ENCODE data around the gene ITPK1.
"Not testable (repeated sequence)": the region's sequence is repeated elsewhere in the genome, so short reads cannot be mapped to it uniquely, and the experiment has no call there.

ITPK1 gene

GRCh38 chr14:93072659-93073357 is 42.9 kb downstream of the ITPK1 start:
- no peak overlapping the region for H3K27ac ChIP-seq (ENCODE audit: low read depth, low read length)
- H3K36me3 ChIP-seq (ENCODE audit: insufficient read depth, low read length): no peaks in the 10 kb centered on the region
- no peak overlapping the region for H3K4me3 ChIP-seq (ENCODE audit: low read depth, low read length)
- no peaks in the 10 kb centered on the region for H3K27me3 ChIP-seq (ENCODE audit: insufficient read depth, low read length)
- H3K4me1 ChIP-seq (ENCODE audit: control insufficient read depth, insufficient read depth, low read length, unreplicated experiment): peaks cover 25% of the 10 kb centered on the region
- no peak overlapping the region for H2AFZ ChIP-seq (ENCODE audit: low read length, unreplicated experiment)
- no peaks in the 10 kb centered on the region for H3K79me2 ChIP-seq (ENCODE audit: control insufficient read depth, insufficient read depth, low read length, unreplicated experiment)

DNA sequence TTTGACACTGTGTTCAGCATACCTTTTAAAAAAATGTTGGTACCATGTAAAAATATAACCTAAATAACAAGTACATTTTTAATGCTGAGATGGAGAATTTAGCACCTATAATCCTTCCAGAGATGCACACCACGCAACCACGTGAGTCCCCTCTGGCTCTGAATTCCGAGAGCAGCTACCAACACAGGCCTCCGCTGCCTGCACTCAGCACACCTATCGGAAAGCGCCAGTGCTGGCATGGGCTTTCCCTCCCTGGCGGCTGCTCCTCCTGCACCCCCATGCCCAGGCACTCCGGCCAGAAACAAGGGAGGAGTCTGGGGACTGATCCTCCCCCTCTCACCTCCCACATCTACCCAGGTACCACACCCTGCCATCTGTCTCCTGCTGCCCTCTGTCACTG is 47.0 kb downstream of the ITPK1 start:
- Histone ChIP-seq H3K4me1 (ENCODE audit: control insufficient read depth, insufficient read depth, low read length, unreplicated experiment) (peaks cover 35% of the 10 kb centered on the region), H3K36me3 (ENCODE audit: insufficient read depth, low read length) (no peaks in the 10 kb centered on the region), H3K27ac (ENCODE audit: low read depth, low read length) (no peak overlapping the region), H2AFZ (ENCODE audit: low read length, unreplicated experiment) (no peak overlapping the region), H3K79me2 (ENCODE audit: control insufficient read depth, insufficient read depth, low read length, unreplicated experiment) (no peaks in the 10 kb centered on the region), H3K27me3 (ENCODE audit: insufficient read depth, low read length) (no peaks in the 10 kb centered on the region), H3K4me3 (ENCODE audit: low read depth, low read length) (no peak overlapping the region)

- Histone ChIP-seq H3K27ac (ENCODE audit: low read depth, low read length) (no peak overlapping the region), H2AFZ (ENCODE audit: low read length, unreplicated experiment) (no peak overlapping the region), H3K36me3 (ENCODE audit: insufficient read depth, low read length) (no peaks in the 10 kb centered on the region), H3K4me1 (ENCODE audit: control insufficient read depth, insufficient read depth, low read length, unreplicated experiment) (peaks cover 20% of the 10 kb centered on the region), H3K79me2 (ENCODE audit: control insufficient read depth, insufficient read depth, low read length, unreplicated experiment) (no peaks in the 10 kb centered on the region), H3K4me3 (ENCODE audit: low read depth, low read length) (no peak overlapping the region), H3K27me3 (ENCODE audit: insufficient read depth, low read length) (no peaks in the 10 kb centered on the region)
These were observed 48.6 kb downstream of the ITPK1 start for GRCh38 chr14:93067088-93067487.

DNA sequence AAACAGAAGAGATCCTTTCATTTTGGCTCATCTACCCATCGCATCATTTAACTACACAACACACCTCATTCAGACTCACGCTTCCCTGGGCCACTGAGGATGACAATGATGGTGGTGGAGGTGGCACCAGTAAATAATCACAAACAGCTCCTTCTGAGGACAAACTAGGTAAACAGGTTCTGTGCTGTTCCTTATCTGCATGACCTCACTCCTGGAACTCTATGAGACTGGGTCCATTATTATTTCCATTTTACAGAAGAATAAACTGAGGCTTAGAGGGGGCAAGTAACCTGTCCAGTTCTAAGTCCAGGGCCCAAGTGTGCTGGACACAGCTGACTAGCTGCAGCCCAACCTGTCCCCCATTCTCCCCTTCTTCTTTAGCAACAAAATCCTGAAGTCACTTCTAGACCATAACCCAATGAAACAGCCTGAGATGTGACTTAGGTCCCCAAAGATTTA is 50.4 kb downstream of the ITPK1 start:
- no peaks in the 10 kb centered on the region for H3K27me3 ChIP-seq (ENCODE audit: insufficient read depth, low read length)
- no peak overlapping the region for H2AFZ ChIP-seq (ENCODE audit: low read length, unreplicated experiment)
- no peak overlapping the region for H3K4me3 ChIP-seq (ENCODE audit: low read depth, low read length)
- H3K4me1 ChIP-seq (ENCODE audit: control insufficient read depth, insufficient read depth, low read length, unreplicated experiment): peaks cover 20% of the 10 kb centered on the region
- H3K79me2 ChIP-seq (ENCODE audit: control insufficient read depth, insufficient read depth, low read length, unreplicated experiment): no peaks in the 10 kb centered on the region
- H3K27ac ChIP-seq (ENCODE audit: low read depth, low read length): peak overlapping the region; percentile 16; the same call in 1 of the 2 replicates
- no peaks in the 10 kb centered on the region for H3K36me3 ChIP-seq (ENCODE audit: insufficient read depth, low read length)

DNA sequence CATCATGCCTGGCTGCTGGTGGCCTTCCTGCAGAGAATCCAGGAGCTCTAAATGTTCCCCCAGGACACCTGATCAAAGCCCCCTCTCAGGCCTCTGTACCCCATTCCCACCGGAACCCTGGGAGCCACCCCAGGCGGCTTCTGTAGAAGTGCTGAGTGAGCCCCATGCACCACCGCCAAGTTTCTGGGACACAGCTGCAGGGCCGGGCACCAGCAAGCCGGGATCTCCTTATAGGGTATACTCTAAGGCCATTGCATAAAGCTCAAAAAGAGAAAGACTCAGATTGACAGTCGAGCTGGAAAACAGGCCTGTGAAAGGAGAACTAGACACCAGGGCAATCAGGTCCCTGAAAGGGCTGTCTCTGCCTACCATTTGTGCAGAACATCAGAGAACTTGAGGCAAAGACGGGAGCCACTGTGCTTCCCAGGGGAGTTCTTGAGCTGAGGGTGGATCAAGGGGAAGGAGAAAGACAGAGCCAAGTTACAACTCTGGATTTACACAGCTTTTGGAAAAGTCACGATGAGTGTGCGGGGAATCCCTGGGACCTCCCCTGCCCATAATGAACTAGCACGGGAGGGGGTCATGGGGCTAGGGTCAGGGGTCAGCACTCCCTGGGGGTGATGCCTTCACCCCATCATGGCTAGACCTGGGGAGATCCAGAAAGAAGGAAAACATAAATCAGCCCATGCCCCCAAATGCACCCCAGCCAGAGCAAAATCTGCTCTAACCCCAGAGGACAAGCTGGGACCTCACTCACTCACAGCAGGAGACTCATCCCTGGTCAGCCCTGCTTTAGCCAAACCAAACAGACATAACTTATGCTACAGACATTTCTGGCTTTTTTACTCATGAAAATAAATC is 51.1 kb downstream of the ITPK1 start:
- H3K4me1 ChIP-seq (ENCODE audit: control insufficient read depth, insufficient read depth, low read length, unreplicated experiment): peaks cover 20% of the 10 kb centered on the region
- no peak overlapping the region for H3K4me3 ChIP-seq (ENCODE audit: low read depth, low read length)
- no peaks in the 10 kb centered on the region for H3K79me2 ChIP-seq (ENCODE audit: control insufficient read depth, insufficient read depth, low read length, unreplicated experiment)
- no peaks in the 10 kb centered on the region for H3K27me3 ChIP-seq (ENCODE audit: insufficient read depth, low read length)
- no peaks in the 10 kb centered on the region for H3K36me3 ChIP-seq (ENCODE audit: insufficient read depth, low read length)
- peak overlapping the region; percentile 16; the same call in 1 of the 2 replicates for H3K27ac ChIP-seq (ENCODE audit: low read depth, low read length)
- no peak overlapping the region for H2AFZ ChIP-seq (ENCODE audit: low read length, unreplicated experiment)

- no peaks in the 10 kb centered on the region for H3K79me2 ChIP-seq (ENCODE audit: control insufficient read depth, insufficient read depth, low read length, unreplicated experiment)
- no peaks in the 10 kb centered on the region for H3K36me3 ChIP-seq (ENCODE audit: insufficient read depth, low read length)
- no peak overlapping the region for H2AFZ ChIP-seq (ENCODE audit: low read length, unreplicated experiment)
- H3K4me3 ChIP-seq (ENCODE audit: low read depth, low read length): no peak overlapping the region
- no peak overlapping the region for H3K27ac ChIP-seq (ENCODE audit: low read depth, low read length)
- H3K4me1 ChIP-seq (ENCODE audit: control insufficient read depth, insufficient read depth, low read length, unreplicated experiment): peaks cover 20% of the 10 kb centered on the region
- no peaks in the 10 kb centered on the region for H3K27me3 ChIP-seq (ENCODE audit: insufficient read depth, low read length)
These were observed 52.3 kb downstream of the ITPK1 start for GRCh38 chr14:93063393-93063792.

DNA sequence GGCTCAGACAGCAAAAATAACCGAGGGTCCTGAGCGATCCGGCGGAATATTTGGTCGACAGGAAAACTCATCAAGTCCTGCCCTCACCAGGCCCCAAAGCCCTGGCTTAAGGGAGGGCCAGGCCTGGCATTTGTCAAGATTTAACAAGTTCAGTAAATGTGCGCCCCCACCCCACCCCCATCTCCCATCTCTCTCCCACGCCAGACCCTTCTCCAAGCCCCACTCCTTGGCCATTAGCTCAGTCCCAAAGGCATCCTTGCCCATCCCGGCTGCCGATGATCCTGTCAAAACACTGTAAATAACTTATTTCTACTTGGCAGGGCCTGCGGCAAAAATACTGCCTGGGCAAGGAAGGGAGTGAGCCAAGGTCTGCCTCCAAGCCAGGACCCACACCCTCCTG is 52.8 kb downstream of the ITPK1 start:
- no peaks in the 10 kb centered on the region for H3K79me2 ChIP-seq (ENCODE audit: control insufficient read depth, insufficient read depth, low read length, unreplicated experiment)
- peaks cover 20% of the 10 kb centered on the region for H3K4me1 ChIP-seq (ENCODE audit: control insufficient read depth, insufficient read depth, low read length, unreplicated experiment)
- H3K27ac ChIP-seq (ENCODE audit: low read depth, low read length): no peak overlapping the region
- no peak overlapping the region for H3K4me3 ChIP-seq (ENCODE audit: low read depth, low read length)
- no peaks in the 10 kb centered on the region for H3K36me3 ChIP-seq (ENCODE audit: insufficient read depth, low read length)
- no peaks in the 10 kb centered on the region for H3K27me3 ChIP-seq (ENCODE audit: insufficient read depth, low read length)
- H2AFZ ChIP-seq (ENCODE audit: low read length, unreplicated experiment): no peak overlapping the region

DNA sequence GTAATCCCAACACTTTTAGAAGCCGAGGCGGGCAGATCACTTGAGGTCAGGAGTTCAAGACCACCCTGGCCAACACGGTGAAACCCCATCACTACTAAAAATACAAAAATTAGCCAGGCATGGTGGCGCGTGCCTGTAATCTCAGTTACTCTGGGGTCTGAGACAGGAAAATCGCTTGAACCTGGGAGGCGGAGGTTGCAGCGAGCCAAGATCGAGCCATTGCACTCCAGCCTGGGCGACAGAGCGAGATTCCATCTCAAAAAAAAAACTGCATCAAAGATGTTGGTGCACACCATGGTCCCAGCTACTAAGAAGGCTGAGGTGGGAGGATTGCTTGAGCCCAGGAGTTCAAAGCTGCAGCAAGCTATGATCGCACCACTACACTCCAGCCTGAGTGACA is 53.7 kb downstream of the ITPK1 start:
- not testable (repeated sequence) for H3K36me3 ChIP-seq (ENCODE audit: insufficient read depth, low read length); H3K27me3 ChIP-seq (ENCODE audit: insufficient read depth, low read length); H3K4me3 ChIP-seq (ENCODE audit: low read depth, low read length); H3K79me2 ChIP-seq (ENCODE audit: control insufficient read depth, insufficient read depth, low read length, unreplicated experiment); H3K27ac ChIP-seq (ENCODE audit: low read depth, low read length); H2AFZ ChIP-seq (ENCODE audit: low read length, unreplicated experiment)
- peaks cover 25% of the 10 kb centered on the region for H3K4me1 ChIP-seq (ENCODE audit: control insufficient read depth, insufficient read depth, low read length, unreplicated experiment)

DNA sequence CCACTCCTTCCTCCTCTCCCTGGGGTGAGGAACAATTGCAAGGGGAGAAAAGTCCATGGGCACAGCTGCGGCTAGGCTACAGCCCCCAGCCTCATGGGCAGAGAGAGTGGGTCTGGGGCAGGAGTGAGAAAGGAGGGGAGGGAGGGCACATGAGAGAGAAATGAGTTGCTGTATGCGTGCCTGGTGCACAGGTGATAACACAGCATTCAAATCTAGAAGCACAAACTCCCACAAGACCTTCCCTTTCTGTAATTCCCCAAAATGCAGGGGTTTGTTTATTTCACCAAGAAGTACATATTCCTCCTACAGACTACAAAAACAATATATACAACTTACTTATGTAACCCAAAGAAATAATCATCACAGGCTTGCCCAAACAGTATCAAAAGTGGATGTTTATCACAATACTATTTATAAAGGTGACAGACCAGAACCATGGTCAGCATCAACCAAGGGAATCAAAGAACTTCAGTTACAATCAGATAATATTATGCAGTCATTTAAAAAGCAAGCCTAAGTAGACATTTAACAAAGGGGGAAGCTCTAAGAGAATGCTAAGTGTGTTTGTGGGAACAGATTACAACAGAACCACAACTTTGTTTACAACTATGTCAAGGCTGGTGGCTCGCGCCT is 54.2 kb downstream of the ITPK1 start:
- peaks cover 31% of the 10 kb centered on the region for H3K4me1 ChIP-seq (ENCODE audit: control insufficient read depth, insufficient read depth, low read length, unreplicated experiment)
- H3K4me3 ChIP-seq (ENCODE audit: low read depth, low read length): no peak overlapping the region
- no peaks in the 10 kb centered on the region for H3K79me2 ChIP-seq (ENCODE audit: control insufficient read depth, insufficient read depth, low read length, unreplicated experiment)
- no peaks in the 10 kb centered on the region for H3K27me3 ChIP-seq (ENCODE audit: insufficient read depth, low read length)
- H3K36me3 ChIP-seq (ENCODE audit: insufficient read depth, low read length): no peaks in the 10 kb centered on the region
- no peak overlapping the region for H2AFZ ChIP-seq (ENCODE audit: low read length, unreplicated experiment)
- no peak overlapping the region for H3K27ac ChIP-seq (ENCODE audit: low read depth, low read length)

GRCh38 chr14:93060841-93061240 is 54.9 kb downstream of the ITPK1 start:
- Histone ChIP-seq H2AFZ (ENCODE audit: low read length, unreplicated experiment) (no peak overlapping the region), H3K27ac (ENCODE audit: low read depth, low read length) (no peak overlapping the region), H3K79me2 (ENCODE audit: control insufficient read depth, insufficient read depth, low read length, unreplicated experiment) (no peaks in the 10 kb centered on the region), H3K27me3 (ENCODE audit: insufficient read depth, low read length) (no peaks in the 10 kb centered on the region), H3K4me1 (ENCODE audit: control insufficient read depth, insufficient read depth, low read length, unreplicated experiment) (peaks cover 34% of the 10 kb centered on the region), H3K36me3 (ENCODE audit: insufficient read depth, low read length) (no peaks in the 10 kb centered on the region), H3K4me3 (ENCODE audit: low read depth, low read length) (no peak overlapping the region)

All from ACC112 (cell line).